Kidney epithelial cell (primary cell): ENCODE results near the gene ULBP2. TPM values are rescaled to one million over a fixed set of nuclear protein-coding genes. Genes with fewer than 3 reads are reported as not detected.
"Not testable (repeated sequence)": the region's sequence is repeated elsewhere in the genome, so short reads cannot be mapped to it uniquely, and the experiment has no call there.

Source experiments
- DNase-seq: peaks from one replicate; pipeline ENCODE4 v3.0.0-alpha.2; 2010; ENCODE audit warnings: low read depth
- H3K27me3 ChIP-seq: 2 replicates; pipeline ENCODE4 v1.6.0; 2011; ENCODE audit warnings: low read length; ENCODE audit not compliant: control insufficient read depth, insufficient read depth
- H3K36me3 ChIP-seq: 2 replicates; pipeline ENCODE4 v1.5.1; 2011; ENCODE audit warnings: low read length; ENCODE audit not compliant: control insufficient read depth, insufficient read depth
- H3K4me3 ChIP-seq: 2 replicates; pipeline ENCODE4 v1.5.1; 2011; ENCODE audit warnings: low read depth, mild to moderate bottlenecking, control low read depth, low read length
- CTCF ChIP-seq: IDR thresholded peaks from 2 replicates; pipeline ENCODE4 v1.5.1; 2011; ENCODE audit warnings: mild to moderate bottlenecking, moderate library complexity, low read length, control low read depth, inconsistent platforms; ENCODE audit not compliant: insufficient read depth, poor library complexity, severe bottlenecking
- total RNA-seq: library from RNA; depleted of rRNA; stranded (reverse); fragments of >200 nt; gene quantifications from 2 replicates; pipeline ENCODE4 v1.2.3, GENCODE V29; 2015

The ULBP2 gene
- total RNA-seq, 1 donor from 2014 or later = 3.5 TPM

GRCh38 chr6:149938571-149939355 is 3.1 kb upstream of the ULBP2 start:
- no peak for TF ChIP-seq CTCF
- H3K27me3 ChIP-seq = peaks cover 45% of the 10 kb centered on the region
- H3K4me3 ChIP-seq = peak overlapping the region; percentile 20
- H3K36me3 ChIP-seq = no peaks in the 10 kb centered on the region
- no peak for DNase-seq

GRCh38 chr6:149939356-149939648 is 2.5 kb upstream of the ULBP2 start:
- no peak for TF ChIP-seq CTCF
- H3K4me3 ChIP-seq = no peak overlapping the region
- H3K36me3 ChIP-seq = no peaks in the 10 kb centered on the region
- no peak for DNase-seq
- H3K27me3 ChIP-seq = peaks cover 45% of the 10 kb centered on the region

GRCh38 chr6:149939909-149940671 is 1.7 kb upstream of the ULBP2 start:
- H3K27me3 ChIP-seq = peaks cover 40% of the 10 kb centered on the region
- no peaks in the 10 kb centered on the region for H3K36me3 ChIP-seq
- H3K4me3 ChIP-seq = no peak overlapping the region
- TF ChIP-seq CTCF = no peak
- no peak for DNase-seq

- TF ChIP-seq CTCF = no peak
- Histone ChIP-seq H3K27me3 (peaks cover 40% of the 10 kb centered on the region), H3K36me3 (no peaks in the 10 kb centered on the region)
Observed at GRCh38 chr6:149940672-149940982, 1.2 kb upstream of the ULBP2 start.

GRCh38 chr6:149942461-149942829 is 631 bp downstream of the ULBP2 start:
- TF ChIP-seq CTCF = no peak
- Histone ChIP-seq H3K27me3 (peaks cover 34% of the 10 kb centered on the region), H3K4me3 (peak overlapping the region; percentile 51), H3K36me3 (no peaks in the 10 kb centered on the region)
- no peak for DNase-seq

More at GRCh38 chr6:149940672-149940982, 1.2 kb upstream of the ULBP2 start:
- no peak overlapping the region for H3K4me3 ChIP-seq
- no peak for DNase-seq

- H3K27me3 ChIP-seq = peaks cover 28% of the 10 kb centered on the region
- H3K36me3 ChIP-seq, DNase-seq, H3K4me3 ChIP-seq: not testable (repeated sequence)
Observed at GRCh38 chr6:149943321-149943720, 1.5 kb downstream of the ULBP2 start.

- not testable (repeated sequence) for DNase-seq, H3K27me3 ChIP-seq, H3K36me3 ChIP-seq, H3K4me3 ChIP-seq
Observed at GRCh38 chr6:149945276-149945675, 3.5 kb downstream of the ULBP2 start.

- H3K27me3 ChIP-seq = peaks cover 14% of the 10 kb centered on the region
- not testable (repeated sequence) for H3K4me3 ChIP-seq, DNase-seq, H3K36me3 ChIP-seq
Observed at GRCh38 chr6:149946631-149947030, 4.8 kb downstream of the ULBP2 start.

- peaks cover 21% of the 10 kb centered on the region for H3K27me3 ChIP-seq
- H3K36me3 ChIP-seq, DNase-seq, H3K4me3 ChIP-seq: not testable (repeated sequence)
Observed at GRCh38 chr6:149947533-149947932, 5.7 kb downstream of the ULBP2 start.
